Fibroblast of villous mesenchyme (primary cell): Measurements from ENCODE around the gene MPO. TPM values are rescaled to one million over a fixed set of nuclear protein-coding genes. Genes with fewer than 3 reads are reported as not detected.
A peak's percentile ranks its signal among the peaks of the same experiment; 100 is the strongest.

Experiments
- DNase-seq: peaks from one replicate; pipeline ENCODE4 v3.0.0-alpha.2; 2010; ENCODE audit warnings: low read depth
- H3K4me3 ChIP-seq: 2 replicates; pipeline ENCODE4 v1.5.1; 2011; ENCODE audit warnings: low read depth, mild to moderate bottlenecking, low read length
- total RNA-seq: library from RNA; depleted of rRNA; stranded (reverse); fragments of >200 nt; gene quantifications from 2 replicates; pipeline ENCODE4 v1.2.3, GENCODE V29; 2012
- TF ChIP-seq, protein P1 (sequence below): IDR thresholded peaks from 2 replicates; pipeline ENCODE4 v1.5.1; 2012; ENCODE audit warnings: low read depth, mild to moderate bottlenecking, low read length; ENCODE audit not compliant: insufficient read depth

Gene MPO
- total RNA-seq, 1 donor, result not detected

GRCh38 chr17:58318627-58319172, 38.0 kb upstream of the MPO start:
- TF ChIP-seq, protein P1, sequence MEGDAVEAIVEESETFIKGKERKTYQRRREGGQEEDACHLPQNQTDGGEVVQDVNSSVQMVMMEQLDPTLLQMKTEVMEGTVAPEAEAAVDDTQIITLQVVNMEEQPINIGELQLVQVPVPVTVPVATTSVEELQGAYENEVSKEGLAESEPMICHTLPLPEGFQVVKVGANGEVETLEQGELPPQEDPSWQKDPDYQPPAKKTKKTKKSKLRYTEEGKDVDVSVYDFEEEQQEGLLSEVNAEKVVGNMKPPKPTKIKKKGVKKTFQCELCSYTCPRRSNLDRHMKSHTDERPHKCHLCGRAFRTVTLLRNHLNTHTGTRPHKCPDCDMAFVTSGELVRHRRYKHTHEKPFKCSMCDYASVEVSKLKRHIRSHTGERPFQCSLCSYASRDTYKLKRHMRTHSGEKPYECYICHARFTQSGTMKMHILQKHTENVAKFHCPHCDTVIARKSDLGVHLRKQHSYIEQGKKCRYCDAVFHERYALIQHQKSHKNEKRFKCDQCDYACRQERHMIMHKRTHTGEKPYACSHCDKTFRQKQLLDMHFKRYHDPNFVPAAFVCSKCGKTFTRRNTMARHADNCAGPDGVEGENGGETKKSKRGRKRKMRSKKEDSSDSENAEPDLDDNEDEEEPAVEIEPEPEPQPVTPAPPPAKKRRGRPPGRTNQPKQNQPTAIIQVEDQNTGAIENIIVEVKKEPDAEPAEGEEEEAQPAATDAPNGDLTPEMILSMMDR, result no peak
- no peak for DNase-seq
- no peak overlapping the region for H3K4me3 ChIP-seq

GRCh38 chr17:58318065-58318481, 37.3 kb upstream of the MPO start:
- TF ChIP-seq, protein P1, result no peak
- no peak overlapping the region for H3K4me3 ChIP-seq
- no peak for DNase-seq

DNA sequence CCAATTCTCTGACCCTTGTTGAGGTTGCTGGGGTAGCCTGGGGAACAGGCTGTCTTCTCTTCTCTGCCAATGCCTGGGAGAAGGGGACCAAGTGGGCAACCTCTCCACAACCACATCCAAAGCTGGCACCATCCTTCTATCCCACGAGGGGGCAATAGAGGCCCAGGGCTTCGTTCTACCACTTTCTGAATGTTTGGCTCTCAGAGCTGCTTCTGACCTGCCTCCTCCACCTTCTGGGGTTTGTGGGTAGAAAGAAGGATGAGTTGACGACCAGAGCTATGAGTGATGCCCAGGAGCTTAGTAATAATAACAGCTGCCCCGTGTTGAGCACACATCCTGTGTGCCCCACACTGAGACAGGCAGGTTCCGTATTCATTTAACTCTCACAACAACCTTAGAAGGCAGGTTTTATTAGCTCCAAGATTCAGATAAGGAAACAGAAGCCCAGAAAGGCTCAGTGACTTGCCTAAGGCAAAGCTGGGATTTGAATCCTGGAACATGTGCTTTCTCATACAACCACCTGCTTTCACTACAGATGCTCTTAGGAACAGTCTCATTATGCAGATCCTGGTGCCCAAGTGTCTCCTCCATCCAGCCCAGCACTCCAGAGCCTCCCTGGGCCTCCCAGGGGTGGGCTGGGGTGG, 36.8 kb upstream of the MPO start:
- TF ChIP-seq, protein P1, result peak; percentile 87
- DNase-seq, result peak; percentile 41

DNA sequence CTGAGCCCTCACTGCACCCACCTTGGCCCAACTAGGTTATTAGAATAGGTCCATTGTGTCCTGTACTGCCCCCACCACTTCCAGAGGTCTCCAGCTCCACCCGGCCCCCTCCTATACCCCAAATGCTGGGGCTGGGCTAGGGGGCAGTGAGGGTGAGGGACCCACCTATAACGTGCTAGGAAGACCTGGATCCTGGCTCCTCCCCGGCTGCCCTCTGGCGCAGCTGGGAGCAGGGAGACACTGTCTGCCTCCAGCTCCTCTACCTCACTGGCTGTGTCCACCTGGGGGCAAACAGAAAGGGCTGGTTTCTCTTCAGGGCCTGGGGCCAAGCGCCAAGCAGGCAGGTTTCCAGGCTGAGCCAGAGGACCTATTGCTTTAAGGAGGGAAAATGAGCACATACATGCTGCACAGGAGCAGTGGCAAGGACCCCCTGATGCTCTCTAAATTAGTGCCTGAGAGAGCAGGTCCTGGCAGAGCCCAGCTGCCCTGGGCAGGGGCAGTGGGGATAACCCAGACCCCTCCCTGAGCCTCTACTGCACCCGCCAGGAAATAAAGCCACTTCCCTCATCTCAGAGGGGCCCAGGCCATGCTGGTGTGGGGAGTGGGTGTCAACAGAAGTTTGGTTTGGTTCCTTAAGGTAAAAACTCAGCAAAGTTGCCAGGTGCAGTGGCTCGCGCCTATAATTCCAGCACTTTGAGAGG, 35.7 kb upstream of the MPO start:
- DNase-seq, result no peak
- no peak overlapping the region for H3K4me3 ChIP-seq
- TF ChIP-seq, protein P1, result no peak

More for the DNA sequence above, 36.8 kb upstream of the MPO start:
- no peak overlapping the region for H3K4me3 ChIP-seq

DNA sequence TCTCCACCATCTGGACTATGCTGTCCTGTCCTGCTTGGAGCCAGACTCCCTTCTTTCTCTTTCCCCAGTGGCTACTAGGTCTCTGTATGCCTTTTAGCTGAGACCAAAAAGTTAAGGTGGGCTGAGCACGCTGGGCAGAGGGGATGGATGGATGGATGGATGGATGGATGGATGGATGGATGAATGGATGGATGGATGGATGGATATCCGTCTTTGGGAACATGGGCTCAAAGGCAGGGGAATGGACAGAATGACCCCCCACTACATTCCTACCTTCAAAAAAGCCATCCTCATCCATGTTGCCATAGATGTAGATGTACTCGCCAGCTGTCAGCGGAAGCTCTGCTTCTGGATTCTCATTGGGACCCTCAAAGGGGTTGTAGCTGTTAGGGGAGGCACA, 35.0 kb upstream of the MPO start:
- TF ChIP-seq, protein P1, result no peak
- no peak for DNase-seq
- H3K4me3 ChIP-seq, result no peak overlapping the region

DNA sequence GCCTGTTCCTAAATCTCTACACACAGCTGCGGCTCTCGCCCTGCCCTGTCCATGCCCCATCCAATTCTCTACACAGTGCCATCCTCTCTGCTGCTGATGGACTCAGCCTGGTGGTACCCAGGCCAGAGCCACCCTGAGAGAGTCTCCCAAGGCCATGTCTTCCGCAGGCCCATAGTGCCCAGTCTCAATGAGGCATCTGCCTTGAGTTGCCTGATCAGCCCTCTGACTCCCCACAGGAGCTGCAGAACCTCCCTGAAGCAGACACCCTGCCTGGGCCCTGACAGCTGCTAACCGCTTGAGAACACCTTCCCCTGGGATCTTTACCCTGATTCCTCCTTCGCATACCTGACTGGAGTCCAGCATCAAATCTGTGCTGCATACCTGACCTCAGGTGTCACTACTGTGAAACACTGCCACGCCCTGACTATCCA, 34.6 kb upstream of the MPO start:
- DNase-seq, result no peak
- no peak overlapping the region for H3K4me3 ChIP-seq
- TF ChIP-seq, protein P1, result no peak
